NCI-H69 (cell line): Measurements from ENCODE around the gene RIPOR3.
"Not testable (repeated sequence)": the region's sequence is repeated elsewhere in the genome, so short reads cannot be mapped to it uniquely, and the experiment has no call there.

Experiments
- DNase-seq: peaks from one replicate; lab custom pipeline; 2025; lab: John Stamatoyannopoulos, UW

Gene RIPOR3

DNA sequence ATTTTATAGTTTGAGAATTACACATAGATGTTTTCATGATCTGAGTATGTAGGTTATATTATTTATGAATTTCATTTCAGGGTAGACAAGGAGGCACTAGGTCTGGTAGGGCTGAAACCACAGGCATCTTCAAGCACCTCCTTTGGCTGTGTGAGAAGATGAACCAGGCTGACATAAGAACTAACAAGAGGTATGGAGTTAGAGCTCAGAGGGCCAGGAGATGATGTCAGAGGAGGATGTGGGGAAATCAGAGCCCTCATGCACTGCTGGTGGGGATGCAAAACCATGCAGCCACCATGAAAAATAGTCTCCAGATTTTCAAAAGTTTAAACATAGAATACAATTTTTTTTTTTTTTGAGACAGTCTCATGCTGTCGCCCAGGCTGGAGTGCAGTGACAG is 13.6 kb upstream of the RIPOR3 start:
- no peak for DNase-seq

DNA sequence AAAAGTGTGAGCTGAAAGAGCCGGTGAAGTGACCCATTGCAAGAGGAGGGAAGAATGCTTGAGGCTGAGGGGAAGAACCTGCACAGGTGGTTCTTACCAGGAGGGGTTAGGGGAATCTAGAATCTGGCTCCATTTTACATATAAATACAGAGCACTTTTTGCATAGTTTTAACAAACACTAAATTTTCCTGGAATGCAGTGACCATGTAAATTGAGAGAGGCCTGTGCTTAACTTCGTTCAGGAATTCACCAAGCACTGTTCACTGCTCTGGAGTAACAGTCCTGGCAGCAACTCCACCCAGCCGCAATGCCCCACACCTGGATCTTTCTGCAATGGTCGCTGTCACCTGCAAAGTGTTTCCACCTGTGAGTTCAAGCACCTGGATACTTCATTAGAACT is 13.2 kb upstream of the RIPOR3 start:
- no peak for DNase-seq

DNA sequence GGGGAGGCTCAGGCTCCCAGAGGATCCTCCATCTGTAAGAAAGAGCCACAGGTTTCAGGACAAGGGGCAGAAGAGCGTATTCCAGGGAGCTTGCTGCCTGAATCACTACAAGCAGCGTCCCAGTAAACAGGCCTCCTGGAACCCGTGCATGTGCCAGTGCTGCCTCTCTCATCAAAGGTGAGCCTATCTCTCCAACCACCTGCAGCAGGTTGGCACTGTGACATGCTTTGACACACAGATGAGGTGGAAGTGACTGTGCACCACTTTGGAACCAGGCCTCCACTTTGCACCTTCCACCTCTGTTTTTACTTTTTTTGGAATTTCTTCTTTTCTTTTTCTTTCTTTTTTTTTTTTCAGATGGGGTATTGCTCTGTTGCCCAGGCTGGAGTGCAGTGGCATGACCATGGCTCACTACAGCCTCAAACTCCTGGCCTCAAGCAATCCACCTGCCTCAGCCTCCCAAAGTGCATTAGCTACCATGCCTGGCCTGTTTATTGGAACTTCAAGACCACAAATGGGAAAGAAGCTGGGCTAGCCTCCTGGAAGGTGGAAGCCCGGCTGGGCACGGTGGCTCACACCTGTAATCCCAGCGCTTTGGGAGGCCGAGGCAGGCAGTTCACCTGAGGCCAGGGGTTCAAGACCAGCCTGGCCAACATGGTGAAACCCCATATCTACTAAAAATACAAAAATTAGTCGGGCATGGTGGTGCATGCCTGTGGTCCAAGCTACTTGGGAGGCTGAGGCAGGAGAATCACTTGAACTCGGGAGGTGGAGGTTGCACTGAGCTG is 12.5 kb upstream of the RIPOR3 start:
- not testable (repeated sequence) for DNase-seq

DNA sequence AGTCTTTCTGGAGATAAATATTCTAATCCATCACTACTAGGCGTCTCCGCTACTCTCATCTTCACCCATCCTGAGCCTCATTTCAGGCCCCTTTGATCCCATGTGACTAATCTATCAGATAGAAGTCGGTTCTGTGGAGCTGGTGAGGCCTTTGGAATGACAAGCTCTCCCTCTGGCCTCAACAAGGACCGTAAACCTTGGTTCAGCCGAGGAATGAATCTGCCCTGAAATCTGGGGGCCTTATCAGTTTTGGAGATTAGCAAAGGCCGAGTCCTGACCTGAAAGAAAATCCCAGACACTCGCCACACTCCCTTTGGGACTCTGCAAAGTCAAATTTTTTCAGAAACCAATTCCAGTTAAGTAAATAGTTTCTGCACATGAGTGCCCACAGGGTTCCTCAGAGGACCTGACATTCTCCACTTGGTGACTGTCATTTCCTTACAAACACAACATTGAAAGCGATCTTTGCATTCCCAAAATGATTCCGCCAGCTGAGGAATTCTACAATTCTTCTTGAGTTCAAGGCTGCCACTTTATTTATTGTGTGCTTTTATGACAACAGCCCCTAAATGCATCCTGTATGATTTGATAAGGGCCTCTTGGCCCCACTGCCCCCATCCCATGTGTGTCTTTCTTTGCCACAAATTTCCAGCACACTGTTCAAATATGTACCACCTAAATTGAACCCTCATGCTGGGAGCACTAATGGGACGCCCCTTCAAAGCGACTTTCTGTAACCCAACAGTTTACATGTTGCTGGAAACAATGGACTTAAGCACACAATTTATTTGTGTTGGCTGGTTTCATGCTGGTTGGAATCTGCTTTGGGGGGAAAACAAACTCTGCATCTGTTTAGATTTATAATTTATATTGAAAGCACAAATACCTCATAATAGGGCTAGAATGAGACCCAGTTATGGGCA is 10.0 kb upstream of the RIPOR3 start:
- DNase-seq = peak; percentile 73

- DNase-seq = no peak
These were observed 8.3 kb upstream of the RIPOR3 start for GRCh38 chr20:50699688-50700087.

DNA sequence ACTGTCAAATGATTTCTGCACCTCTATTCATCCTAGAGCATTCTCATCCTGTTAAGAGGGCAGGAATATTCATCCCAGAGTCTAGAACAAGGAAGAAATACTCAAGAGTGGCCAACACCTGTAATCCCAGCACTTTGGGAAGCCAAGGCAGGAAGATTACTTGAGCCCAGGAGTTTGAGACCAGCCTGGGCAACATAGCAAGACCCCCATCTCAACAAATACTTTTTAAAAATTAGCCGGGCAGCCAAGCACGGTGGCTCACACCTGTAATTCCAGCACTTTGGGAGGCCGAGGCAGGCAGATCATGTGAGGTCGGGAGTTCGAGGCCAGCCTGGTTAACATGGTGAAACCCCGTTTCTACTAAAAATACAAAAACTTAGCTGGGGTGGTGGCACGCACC is 6.9 kb upstream of the RIPOR3 start:
- not testable (repeated sequence) for DNase-seq

DNA sequence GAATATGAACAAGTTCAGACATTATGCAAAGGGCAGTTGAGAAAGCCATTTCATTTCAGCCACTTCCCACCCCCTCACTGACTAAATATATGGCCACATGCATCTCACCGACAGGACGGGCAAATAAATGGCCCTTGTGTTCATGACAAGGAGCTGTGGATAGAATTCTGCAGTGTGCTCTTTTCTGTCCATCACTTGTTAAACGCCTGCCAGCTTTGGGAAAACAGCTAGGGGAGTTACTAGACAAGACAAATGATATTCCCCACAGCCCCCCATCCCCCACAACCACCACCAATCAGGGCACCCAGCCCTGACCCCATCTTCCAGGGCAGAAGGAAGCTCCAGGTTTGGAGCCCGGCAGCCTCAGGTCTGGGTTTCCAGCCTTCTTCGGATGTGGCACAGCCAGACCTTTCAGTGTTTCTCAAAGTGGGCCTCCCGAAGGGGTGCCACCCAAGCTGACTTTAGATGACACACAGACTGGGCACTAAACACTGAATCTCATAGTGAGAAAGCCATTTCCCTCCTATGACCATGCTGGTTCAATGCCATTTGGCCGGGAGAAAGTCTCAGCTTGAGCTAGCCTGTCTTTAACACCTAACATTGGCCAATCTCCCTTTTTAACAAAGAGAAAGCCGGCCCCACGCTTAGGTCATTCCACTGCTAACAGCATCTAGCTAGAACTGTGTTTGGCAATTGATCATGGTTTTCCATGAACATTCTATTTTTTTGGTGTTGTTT is 4.0 kb upstream of the RIPOR3 start:
- DNase-seq = no peak

DNA sequence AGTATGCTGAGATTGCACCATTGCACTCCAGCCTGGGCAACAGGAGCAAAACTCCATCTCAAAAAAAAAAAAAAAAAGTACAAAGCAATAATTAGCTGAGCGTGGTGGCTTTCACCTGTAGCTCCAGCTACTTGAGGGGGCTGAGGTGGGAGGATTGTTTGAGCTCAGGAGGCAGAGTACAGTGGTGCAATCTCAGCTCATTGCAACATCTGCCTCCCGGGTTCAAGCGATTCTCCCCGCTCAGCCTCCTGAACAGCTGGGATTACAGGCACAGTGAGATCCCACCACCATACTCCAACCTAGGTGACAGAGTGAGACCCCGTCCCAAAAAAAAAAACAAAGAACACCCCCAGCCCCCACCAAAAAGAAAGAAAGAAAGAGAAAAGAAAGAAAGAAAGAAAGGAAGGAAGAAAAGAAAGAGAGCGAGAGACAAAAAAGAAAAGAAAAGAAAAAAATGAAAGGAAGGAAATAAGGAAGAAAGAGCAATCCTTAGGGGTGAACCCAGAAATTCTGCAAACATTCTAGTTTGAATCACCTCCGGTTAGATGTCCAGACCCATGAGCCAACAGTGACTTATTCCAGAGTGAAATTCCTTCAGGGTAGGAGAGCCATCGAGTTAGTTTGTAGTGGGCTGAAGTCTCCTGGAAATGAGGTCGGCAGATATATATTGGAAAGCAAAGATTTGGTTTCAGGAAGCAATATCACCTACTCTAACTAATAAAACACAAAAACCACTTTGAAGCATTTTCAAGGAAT is 3.2 kb upstream of the RIPOR3 start:
- no peak for DNase-seq

DNA sequence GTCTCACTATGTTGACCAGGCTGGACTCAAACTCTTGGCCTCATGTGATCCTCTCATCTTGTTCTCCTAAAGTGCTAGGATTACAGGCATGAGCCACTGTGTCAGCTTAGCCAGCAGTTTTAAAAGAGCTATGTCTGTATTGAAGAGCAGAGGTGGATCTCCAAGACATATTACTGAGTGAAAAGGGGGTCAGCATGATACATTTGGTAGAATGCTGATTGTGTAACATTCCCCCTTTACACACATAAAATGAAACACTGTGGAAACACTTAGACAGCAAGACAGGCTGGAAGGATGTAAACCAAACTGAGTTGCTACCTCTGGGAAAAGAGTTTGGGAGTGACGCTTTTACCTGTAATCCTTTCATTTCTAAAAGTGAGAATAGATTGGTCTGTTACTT is 1.7 kb upstream of the RIPOR3 start:
- DNase-seq = no peak

DNA sequence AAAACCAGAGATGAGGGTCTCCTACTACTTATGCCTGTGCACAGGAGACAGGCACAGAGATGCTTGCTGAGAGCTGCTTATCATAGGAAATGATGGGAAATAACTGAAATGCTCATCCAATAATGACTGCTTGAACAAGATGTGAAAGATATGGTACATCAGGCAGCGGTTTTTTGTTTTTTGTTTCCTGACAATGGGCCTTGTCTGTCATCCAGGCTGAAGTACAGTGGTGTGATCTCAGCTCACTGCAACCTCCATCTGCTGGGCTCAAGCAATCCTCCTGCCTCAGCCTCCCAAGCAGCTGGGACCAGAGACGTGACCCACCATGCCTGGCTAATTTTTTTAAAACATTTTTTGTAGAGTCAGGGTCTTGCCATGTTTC is 1.2 kb upstream of the RIPOR3 start:
- DNase-seq = no peak

DNA sequence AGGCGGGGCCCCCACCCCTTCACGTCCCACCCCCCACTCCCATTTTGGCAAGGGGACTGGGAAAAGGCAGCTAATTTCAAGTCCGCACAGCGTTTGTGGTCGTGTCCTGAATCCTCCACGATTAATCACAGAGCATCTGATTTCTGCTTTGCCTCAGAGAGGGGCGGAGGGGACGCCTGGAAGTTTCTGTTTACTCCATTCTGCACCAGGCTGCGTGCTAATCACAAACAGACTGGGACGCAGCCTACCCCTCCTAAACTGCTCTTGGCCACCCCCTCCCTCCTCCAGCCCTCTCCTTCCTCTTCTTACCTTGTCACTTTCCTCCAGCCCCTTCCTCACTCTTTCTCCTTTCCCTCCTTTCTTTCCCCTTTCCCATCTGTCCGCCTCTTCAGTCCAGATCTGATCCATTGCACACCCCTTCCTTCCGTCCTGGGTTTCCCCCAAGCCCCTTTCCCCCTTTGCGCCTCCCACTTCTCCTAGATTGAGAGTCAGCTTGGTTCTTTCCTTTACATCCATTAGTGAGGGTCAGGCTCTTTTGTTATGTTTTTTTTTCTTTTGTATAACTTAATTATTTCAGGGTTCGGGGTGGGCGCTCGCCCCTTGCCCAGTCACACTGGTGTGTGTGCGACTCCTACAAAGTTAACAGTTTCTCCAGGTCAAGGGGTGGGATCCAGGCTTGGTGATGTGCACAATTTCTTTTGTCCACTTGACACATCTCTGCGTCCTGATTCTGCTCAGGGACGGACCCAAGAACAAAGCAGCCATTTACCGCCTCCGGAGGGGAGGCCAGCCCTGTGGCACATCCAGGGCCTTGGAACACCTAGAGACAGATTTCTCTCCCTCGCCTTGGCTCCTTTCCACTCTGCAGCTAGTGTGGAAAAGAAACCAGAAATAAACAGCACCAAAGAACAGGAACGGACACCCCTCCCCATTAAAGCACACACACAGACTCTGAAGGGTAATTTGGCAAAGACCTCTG is 520 bp upstream of the RIPOR3 start:
- DNase-seq = no peak

- no peak for DNase-seq
These were observed 1.3 kb downstream of the RIPOR3 start for GRCh38 chr20:50689864-50690649.

GRCh38 chr20:50688256-50688975 is 2.9 kb downstream of the RIPOR3 start:
- no peak for DNase-seq

DNA sequence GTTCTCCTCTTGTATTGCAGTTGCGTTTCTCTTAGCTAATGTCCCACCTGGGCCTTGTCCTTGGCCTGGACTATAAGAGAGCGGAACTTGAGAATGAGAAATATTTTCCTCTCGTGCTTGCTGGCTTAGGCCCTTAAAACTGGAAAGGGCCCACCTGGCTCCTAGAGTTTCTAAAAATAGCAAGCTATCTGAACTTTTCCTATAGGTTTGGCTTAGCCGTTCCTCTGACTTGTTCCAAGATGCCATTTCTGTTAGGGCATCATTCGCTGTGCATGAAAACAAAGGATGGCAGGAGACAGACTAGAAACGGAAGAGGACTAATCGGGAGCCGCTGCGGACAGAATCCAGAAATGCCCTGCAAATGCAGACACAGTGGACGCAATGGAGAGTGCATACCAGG is 4.5 kb downstream of the RIPOR3 start:
- no peak for DNase-seq

GRCh38 chr20:50683570-50683969 is 7.8 kb downstream of the RIPOR3 start:
- no peak for DNase-seq

GRCh38 chr20:50682947-50683530 is 8.3 kb downstream of the RIPOR3 start:
- DNase-seq = no peak

DNA sequence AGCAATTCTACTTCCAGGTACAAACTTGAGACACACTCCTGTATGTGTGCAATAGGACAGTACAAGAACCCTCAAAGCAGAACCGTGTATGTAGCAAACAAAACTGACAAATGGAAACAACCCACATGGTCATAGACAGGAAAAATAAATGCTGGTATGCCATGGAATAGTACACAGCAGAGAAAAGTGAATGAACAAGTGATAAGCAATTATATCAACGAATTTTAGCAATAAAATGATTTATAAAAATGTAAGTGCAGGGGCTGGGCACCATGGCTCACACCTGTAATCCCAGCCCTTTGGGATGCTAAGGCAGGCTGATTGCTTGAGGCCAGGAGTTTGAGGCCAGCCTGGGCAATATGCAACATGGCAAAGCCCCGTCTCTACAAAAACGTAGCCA is 9.3 kb downstream of the RIPOR3 start:
- no peak for DNase-seq

GRCh38 chr20:50681359-50682064 is 9.8 kb downstream of the RIPOR3 start:
- DNase-seq = no peak
